ENCODE results near the gene COL8A2. TPM values are rescaled to one million over a fixed set of nuclear protein-coding genes. Genes with fewer than 3 reads are reported as not detected.

The COL8A2 gene
- total RNA-seq, 2 donors from 2014 or later = 0.18 to 0.40 TPM

- Histone ChIP-seq H3K4me3 (ENCODE audit: low read length) (no peak overlapping the region), H3K9ac (ENCODE audit: extremely low read depth, low read length, poor library complexity, severe bottlenecking) (no peak overlapping the region), H3K27ac (ENCODE audit: low read depth, low read length) (no peak overlapping the region), H3K27me3 (ENCODE audit: control insufficient read depth, insufficient read depth, low read length, poor library complexity, severe bottlenecking) (no peaks in the 10 kb centered on the region), H3K36me3 (ENCODE audit: control insufficient read depth, insufficient read depth, low read length) (peaks cover 10% of the 10 kb centered on the region), H3K4me1 (ENCODE audit: control insufficient read depth, insufficient read depth, low read length) (no peaks in the 10 kb centered on the region), H3K9me3 (ENCODE audit: control insufficient read depth, low read length) (no peaks in the 10 kb centered on the region)
- Mint-ChIP-seq H3K4me3 (no peak overlapping the region), H3K27me3 (ENCODE audit: insufficient read depth) (peaks cover 3% of the 10 kb centered on the region), H3K27ac (no peak overlapping the region), H3K4me1 (no peaks in the 10 kb centered on the region), H3K9me3 (no peaks in the 10 kb centered on the region), H3K36me3 (ENCODE audit: low read depth) (peaks cover 9% of the 10 kb centered on the region)
- no peak for DNase-seq
- TF ChIP-seq, protein P1, sequence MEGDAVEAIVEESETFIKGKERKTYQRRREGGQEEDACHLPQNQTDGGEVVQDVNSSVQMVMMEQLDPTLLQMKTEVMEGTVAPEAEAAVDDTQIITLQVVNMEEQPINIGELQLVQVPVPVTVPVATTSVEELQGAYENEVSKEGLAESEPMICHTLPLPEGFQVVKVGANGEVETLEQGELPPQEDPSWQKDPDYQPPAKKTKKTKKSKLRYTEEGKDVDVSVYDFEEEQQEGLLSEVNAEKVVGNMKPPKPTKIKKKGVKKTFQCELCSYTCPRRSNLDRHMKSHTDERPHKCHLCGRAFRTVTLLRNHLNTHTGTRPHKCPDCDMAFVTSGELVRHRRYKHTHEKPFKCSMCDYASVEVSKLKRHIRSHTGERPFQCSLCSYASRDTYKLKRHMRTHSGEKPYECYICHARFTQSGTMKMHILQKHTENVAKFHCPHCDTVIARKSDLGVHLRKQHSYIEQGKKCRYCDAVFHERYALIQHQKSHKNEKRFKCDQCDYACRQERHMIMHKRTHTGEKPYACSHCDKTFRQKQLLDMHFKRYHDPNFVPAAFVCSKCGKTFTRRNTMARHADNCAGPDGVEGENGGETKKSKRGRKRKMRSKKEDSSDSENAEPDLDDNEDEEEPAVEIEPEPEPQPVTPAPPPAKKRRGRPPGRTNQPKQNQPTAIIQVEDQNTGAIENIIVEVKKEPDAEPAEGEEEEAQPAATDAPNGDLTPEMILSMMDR (conservative IDR thresholded peaks at IDR 0.05) = no peak
- WGBS, 2 experiments (ENCODE audit: insufficient coverage in 1 of 2, insufficient read length in 1 of 2) = 93 to 100% methylated on average over 2 to 3 of the region's 3 CpGs
These were observed 7.0 kb upstream of the COL8A2 start for GRCh38 chr1:36132029-36132428.

- WGBS, 2 experiments (ENCODE audit: insufficient coverage in 1 of 2, insufficient read length in 1 of 2) = 78 to 96% methylated on average over 3 of the region's 3 CpGs
- Mint-ChIP-seq H3K9me3 (no peaks in the 10 kb centered on the region), H3K27me3 (ENCODE audit: insufficient read depth) (peaks cover 25% of the 10 kb centered on the region), H3K4me3 (no peak overlapping the region), H3K4me1 (no peaks in the 10 kb centered on the region), H3K27ac (no peak overlapping the region), H3K36me3 (ENCODE audit: low read depth) (no peaks in the 10 kb centered on the region)
- Histone ChIP-seq H3K9ac (ENCODE audit: extremely low read depth, low read length, poor library complexity, severe bottlenecking) (no peak overlapping the region), H3K4me3 (ENCODE audit: low read length) (no peak overlapping the region), H3K9me3 (ENCODE audit: control insufficient read depth, low read length) (no peaks in the 10 kb centered on the region), H3K36me3 (ENCODE audit: control insufficient read depth, insufficient read depth, low read length) (no peaks in the 10 kb centered on the region), H3K27me3 (ENCODE audit: control insufficient read depth, insufficient read depth, low read length, poor library complexity, severe bottlenecking) (peaks cover 29% of the 10 kb centered on the region), H3K27ac (ENCODE audit: low read depth, low read length) (no peak overlapping the region), H3K4me1 (ENCODE audit: control insufficient read depth, insufficient read depth, low read length) (no peaks in the 10 kb centered on the region)
- TF ChIP-seq, protein P1 (conservative IDR thresholded peaks at IDR 0.05) = no peak
- no peak for DNase-seq
These were observed 3.8 kb upstream of the COL8A2 start for GRCh38 chr1:36128905-36129206.

- DNase-seq = no peak
- H3K9me3 ChIP-seq (ENCODE audit: control insufficient read depth, low read length) = no peaks in the 10 kb centered on the region
- no peaks in the 10 kb centered on the region for H3K36me3 ChIP-seq (ENCODE audit: control insufficient read depth, insufficient read depth, low read length)
- Mint-ChIP-seq H3K27me3 (ENCODE audit: insufficient read depth) (peaks cover 30% of the 10 kb centered on the region), H3K4me1 (no peaks in the 10 kb centered on the region), H3K36me3 (ENCODE audit: low read depth) (no peaks in the 10 kb centered on the region), H3K4me3 (no peak overlapping the region), H3K9me3 (no peaks in the 10 kb centered on the region), H3K27ac (no peak overlapping the region)
- TF ChIP-seq, protein P1 (conservative IDR thresholded peaks at IDR 0.05) = no peak
- peaks cover 35% of the 10 kb centered on the region for H3K27me3 ChIP-seq (ENCODE audit: control insufficient read depth, insufficient read depth, low read length, poor library complexity, severe bottlenecking)
- H3K4me1 ChIP-seq (ENCODE audit: control insufficient read depth, insufficient read depth, low read length) = no peaks in the 10 kb centered on the region
- H3K9ac ChIP-seq (ENCODE audit: extremely low read depth, low read length, poor library complexity, severe bottlenecking) = no peak overlapping the region
- no peak overlapping the region for H3K27ac ChIP-seq (ENCODE audit: low read depth, low read length)
- H3K4me3 ChIP-seq (ENCODE audit: low read length) = no peak overlapping the region
- 91 to 92% methylated on average over 7 to 11 of the region's 11 CpGs for WGBS, 2 experiments (ENCODE audit: insufficient coverage in 1 of 2, insufficient read length in 1 of 2)
These were observed 3.3 kb upstream of the COL8A2 start for GRCh38 chr1:36128126-36128904.

All from endodermal cell (in vitro differentiated cells).